Endothelial cell (in vitro differentiated cells): ENCODE measurements around the gene FKBP2. TPM values are rescaled to one million over a fixed set of nuclear protein-coding genes. Genes with fewer than 3 reads are reported as not detected.

Source experiments
- DNase-seq: peaks from one replicate; pipeline ENCODE4 v3.0.0; 2021; ENCODE audit warnings: low spot score
- H3K27ac Mint-ChIP-seq: one replicate; pipeline ENCODE4 v1.8.0; 2021; ENCODE audit warnings: mixed read lengths, inconsistent platforms; ENCODE audit not compliant: unreplicated experiment
- H3K27me3 Mint-ChIP-seq: one replicate; pipeline ENCODE4 v1.8.0; 2021; ENCODE audit warnings: mild to moderate bottlenecking, moderate library complexity, mixed read lengths, inconsistent platforms; ENCODE audit not compliant: unreplicated experiment
- H3K36me3 Mint-ChIP-seq: one replicate; pipeline ENCODE4 v1.8.0; 2021; ENCODE audit warnings: mild to moderate bottlenecking, low read depth, mixed read lengths, inconsistent platforms; ENCODE audit not compliant: unreplicated experiment
- H3K4me1 Mint-ChIP-seq: one replicate; pipeline ENCODE4 v1.8.0; 2021; ENCODE audit warnings: mild to moderate bottlenecking, mixed read lengths, inconsistent platforms; ENCODE audit not compliant: unreplicated experiment
- H3K4me3 Mint-ChIP-seq: one replicate; pipeline ENCODE4 v1.8.0; 2021; ENCODE audit warnings: mild to moderate bottlenecking, mixed read lengths, inconsistent platforms; ENCODE audit not compliant: unreplicated experiment
- H3K9me3 Mint-ChIP-seq: one replicate; pipeline ENCODE4 v1.8.0; 2021; ENCODE audit warnings: mixed read lengths, inconsistent platforms; ENCODE audit not compliant: unreplicated experiment
- total RNA-seq: library from RNA; stranded (reverse); fragmentation: NEBNext Ultra II Directional; extraction: Animal tissue kit (Norgen Biotek cat#: 25700); gene quantifications from one replicate; pipeline ENCODE4 v1.2.1, GENCODE V29; 2021; ENCODE audit not compliant: unreplicated experiment
- TF ChIP-seq, protein P1 (sequence below): fragments of 200-600 bp; sonication (generic); IDR thresholded peaks from one replicate; pipeline ENCODE4 v1.5.0; 2021; ENCODE audit warnings: antibody characterized with exemption; ENCODE audit not compliant: unreplicated experiment

Gene FKBP2
- total RNA-seq, 1 donor from 2014 or later = 35.3 TPM

DNA sequence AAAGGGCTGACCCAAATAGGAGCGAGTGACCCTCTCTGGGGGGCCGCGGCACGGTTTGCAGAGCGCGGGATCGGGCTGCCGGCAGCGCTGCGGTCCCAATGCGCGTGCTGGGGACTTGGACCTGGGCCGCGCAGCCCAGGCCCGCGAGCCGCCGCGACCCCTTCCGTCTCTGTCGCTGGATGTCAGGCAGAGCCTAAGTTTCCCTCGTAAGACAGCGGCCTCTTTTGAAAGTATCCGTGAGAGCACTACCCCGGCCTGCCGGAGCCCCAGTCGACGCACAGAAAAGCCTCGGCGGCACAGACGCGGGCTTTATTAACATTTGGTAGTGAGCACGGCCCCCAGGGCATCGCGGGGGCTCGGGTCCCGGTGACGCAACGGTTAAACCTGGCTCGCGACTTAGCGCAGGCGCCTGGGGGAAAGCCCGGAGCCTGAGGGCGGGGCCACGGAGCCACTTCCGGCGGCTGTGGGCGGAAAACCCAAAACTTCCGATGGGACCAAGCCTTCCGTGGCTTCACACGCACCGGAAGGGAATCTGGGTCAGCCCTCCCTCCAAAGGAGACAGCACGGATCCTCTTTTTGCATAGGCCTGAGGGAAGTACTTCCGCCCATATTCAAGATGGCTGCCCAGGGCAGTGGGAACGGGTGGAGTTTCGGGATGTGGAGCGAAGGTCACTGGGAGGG is 28.8 kb downstream of the FKBP2 start:
- peak; percentile 94 for DNase-seq
- H3K4me3 Mint-ChIP-seq = peak overlapping the region; percentile 95
- H3K36me3 Mint-ChIP-seq = peaks cover 14% of the 10 kb centered on the region
- H3K27ac Mint-ChIP-seq = peak overlapping the region; percentile 96
- peaks cover 17% of the 10 kb centered on the region for H3K4me1 Mint-ChIP-seq
- H3K27me3 Mint-ChIP-seq = peaks cover 18% of the 10 kb centered on the region
- TF ChIP-seq, protein P1, sequence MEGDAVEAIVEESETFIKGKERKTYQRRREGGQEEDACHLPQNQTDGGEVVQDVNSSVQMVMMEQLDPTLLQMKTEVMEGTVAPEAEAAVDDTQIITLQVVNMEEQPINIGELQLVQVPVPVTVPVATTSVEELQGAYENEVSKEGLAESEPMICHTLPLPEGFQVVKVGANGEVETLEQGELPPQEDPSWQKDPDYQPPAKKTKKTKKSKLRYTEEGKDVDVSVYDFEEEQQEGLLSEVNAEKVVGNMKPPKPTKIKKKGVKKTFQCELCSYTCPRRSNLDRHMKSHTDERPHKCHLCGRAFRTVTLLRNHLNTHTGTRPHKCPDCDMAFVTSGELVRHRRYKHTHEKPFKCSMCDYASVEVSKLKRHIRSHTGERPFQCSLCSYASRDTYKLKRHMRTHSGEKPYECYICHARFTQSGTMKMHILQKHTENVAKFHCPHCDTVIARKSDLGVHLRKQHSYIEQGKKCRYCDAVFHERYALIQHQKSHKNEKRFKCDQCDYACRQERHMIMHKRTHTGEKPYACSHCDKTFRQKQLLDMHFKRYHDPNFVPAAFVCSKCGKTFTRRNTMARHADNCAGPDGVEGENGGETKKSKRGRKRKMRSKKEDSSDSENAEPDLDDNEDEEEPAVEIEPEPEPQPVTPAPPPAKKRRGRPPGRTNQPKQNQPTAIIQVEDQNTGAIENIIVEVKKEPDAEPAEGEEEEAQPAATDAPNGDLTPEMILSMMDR = no peak
- H3K9me3 Mint-ChIP-seq = no peaks in the 10 kb centered on the region

DNA sequence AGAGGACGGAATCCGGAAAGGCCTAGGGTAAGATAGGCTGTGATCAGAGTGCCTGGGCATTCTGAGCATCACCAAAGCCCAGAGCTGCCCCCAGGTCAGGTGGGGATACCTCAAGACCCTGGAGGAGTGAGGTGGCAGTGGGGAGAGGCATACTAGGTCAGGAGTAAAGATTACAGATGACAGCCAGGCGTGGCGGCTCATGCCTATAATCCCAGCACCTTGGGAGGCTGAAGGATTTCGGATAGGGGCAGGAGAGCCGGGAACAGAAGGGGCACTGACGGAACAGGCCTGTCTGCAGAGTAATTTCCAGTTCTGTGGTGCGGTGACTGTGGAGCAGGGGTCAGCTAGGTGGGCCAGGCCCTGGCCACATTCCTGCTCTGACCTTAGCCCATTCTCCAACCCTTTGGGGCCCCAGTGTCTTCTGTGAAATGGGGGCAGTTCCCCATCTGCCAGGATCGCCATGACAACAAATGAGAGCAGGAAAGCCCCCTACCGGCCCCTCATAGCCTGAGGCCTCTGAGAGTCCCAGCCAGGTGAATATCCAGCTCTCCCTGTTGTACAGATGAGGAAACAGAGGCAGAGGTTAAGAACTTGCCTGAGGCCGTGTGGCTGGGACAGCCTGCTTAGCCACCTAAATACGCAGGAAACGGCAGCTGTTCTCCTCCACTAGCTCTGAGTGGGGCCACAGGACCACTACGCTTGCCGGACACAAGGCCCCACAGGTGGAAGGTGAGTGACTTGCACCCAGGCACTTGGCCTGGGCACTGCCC is 34.3 kb downstream of the FKBP2 start:
- H3K4me3 Mint-ChIP-seq = no peak overlapping the region

DNA sequence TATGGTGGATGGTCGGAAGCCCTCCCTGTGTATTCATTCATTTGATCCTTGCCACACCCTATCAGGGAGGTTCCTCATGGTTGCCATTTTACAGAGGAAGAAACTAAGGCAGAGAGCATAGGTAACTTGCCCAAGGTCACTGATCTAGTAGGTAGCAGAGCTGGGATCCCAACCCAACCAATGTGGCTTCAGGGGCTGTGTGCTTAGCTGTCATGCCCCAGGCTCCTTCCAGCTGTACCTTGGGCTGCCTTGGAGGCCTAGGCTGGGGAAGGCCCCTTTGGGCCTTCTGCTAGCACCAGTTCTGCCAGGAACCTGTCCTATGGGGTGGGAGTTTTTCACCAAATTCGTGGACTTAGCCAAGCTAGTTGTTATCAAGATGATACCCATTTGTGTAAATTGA is 34.9 kb downstream of the FKBP2 start:
- Mint-ChIP-seq H3K4me1 (no peaks in the 10 kb centered on the region), H3K9me3 (no peaks in the 10 kb centered on the region), H3K36me3 (peaks cover 5% of the 10 kb centered on the region), H3K27me3 (no peaks in the 10 kb centered on the region), H3K27ac (no peak overlapping the region), H3K4me3 (no peak overlapping the region)
- DNase-seq = no peak
- TF ChIP-seq, protein P1 = no peak

More for the DNA sequence above, 34.3 kb downstream of the FKBP2 start:
- Mint-ChIP-seq H3K9me3 (no peaks in the 10 kb centered on the region), H3K27ac (no peak overlapping the region), H3K27me3 (peaks cover 2% of the 10 kb centered on the region), H3K4me1 (peaks cover under 1% of the 10 kb centered on the region), H3K36me3 (peaks cover 5% of the 10 kb centered on the region)
- DNase-seq = no peak
- TF ChIP-seq, protein P1 = no peak

DNA sequence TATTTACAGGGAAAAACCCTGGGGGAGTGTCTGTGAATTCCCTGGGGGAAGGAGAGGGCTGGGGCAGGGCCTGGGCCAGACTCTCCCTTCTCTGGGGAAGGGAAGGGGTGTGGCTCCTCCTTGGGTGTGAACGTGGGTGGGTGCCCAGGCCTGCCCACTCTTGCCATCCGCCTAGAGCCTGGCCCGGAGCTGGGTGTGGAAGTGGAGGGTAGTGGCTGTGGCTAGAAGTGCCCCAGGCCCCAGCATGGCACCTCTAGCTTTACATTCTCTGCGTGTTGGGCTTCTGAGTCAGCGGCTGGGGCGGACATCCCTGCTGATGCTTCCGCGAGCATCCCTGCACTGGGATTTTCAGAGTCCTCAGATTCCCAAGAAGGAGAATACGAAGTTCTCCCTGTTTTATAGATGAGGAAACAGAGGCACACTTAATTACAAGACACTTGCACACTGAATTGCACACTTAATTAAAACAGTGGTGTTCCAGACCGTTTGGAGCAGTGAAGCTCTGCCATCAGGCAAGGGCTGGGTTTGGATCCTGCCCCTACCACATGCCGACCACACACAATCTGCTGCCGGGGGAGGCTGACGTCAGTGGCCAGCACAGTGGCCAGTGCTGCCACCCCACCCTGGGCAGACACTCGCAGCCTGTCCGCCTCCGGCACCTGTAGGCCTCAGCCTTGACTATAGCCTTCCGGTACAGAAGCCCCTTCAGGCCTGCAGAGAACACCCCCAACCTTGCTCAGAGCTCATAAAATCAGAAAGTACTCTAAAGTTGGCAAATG is 35.9 kb downstream of the FKBP2 start:
- H3K4me3 Mint-ChIP-seq = no peak overlapping the region
- H3K36me3 Mint-ChIP-seq = peaks cover 12% of the 10 kb centered on the region
- no peak for DNase-seq
- no peaks in the 10 kb centered on the region for H3K9me3 Mint-ChIP-seq
- TF ChIP-seq, protein P1 = no peak
- H3K27me3 Mint-ChIP-seq = no peaks in the 10 kb centered on the region
- no peak overlapping the region for H3K27ac Mint-ChIP-seq
- H3K4me1 Mint-ChIP-seq = no peaks in the 10 kb centered on the region
